GM08714 (cell line): ENCODE results near the gene ASB10.

Experiments used
- H3K4me3 ChIP-seq: fragments of 200-500 bp; sonication (Bioruptor generic); 2 replicates; pipeline ENCODE4 v1.5.1; 2014; ENCODE audit warnings: mild to moderate bottlenecking, low read length, inconsistent platforms
- ZNF274 ChIP-seq: IDR thresholded peaks from 2 replicates; pipeline ENCODE4 v1.6.1; 2012; ENCODE audit warnings: mild to moderate bottlenecking, low read depth, low read length

Gene ASB10

GRCh38 chr7:151135866-151136843 is 50.9 kb downstream of the ASB10 start:
- TF ChIP-seq ZNF274 = no peak
- no peak overlapping the region for H3K4me3 ChIP-seq

GRCh38 chr7:151135525-151135845 is 51.6 kb downstream of the ASB10 start:
- TF ChIP-seq ZNF274 = no peak
- no peak overlapping the region for H3K4me3 ChIP-seq

GRCh38 chr7:151134743-151135524 is 52.1 kb downstream of the ASB10 start:
- TF ChIP-seq ZNF274 = no peak

GRCh38 chr7:151133986-151134742 is 52.9 kb downstream of the ASB10 start:
- no peak for TF ChIP-seq ZNF274
- no peak overlapping the region for H3K4me3 ChIP-seq

More at GRCh38 chr7:151134743-151135524, 52.1 kb downstream of the ASB10 start:
- no peak overlapping the region for H3K4me3 ChIP-seq

- no peak for TF ChIP-seq ZNF274
- H3K4me3 ChIP-seq = no peak overlapping the region
Measured at GRCh38 chr7:151133266-151133985, 53.6 kb downstream of the ASB10 start.

GRCh38 chr7:151132461-151133205 is 54.4 kb downstream of the ASB10 start:
- no peak for TF ChIP-seq ZNF274
- H3K4me3 ChIP-seq = no peak overlapping the region

GRCh38 chr7:151131592-151132293 is 55.3 kb downstream of the ASB10 start:
- no peak for TF ChIP-seq ZNF274
- no peak overlapping the region for H3K4me3 ChIP-seq

- H3K4me3 ChIP-seq = no peak overlapping the region
- TF ChIP-seq ZNF274 = no peak
Measured at GRCh38 chr7:151131224-151131591, 55.8 kb downstream of the ASB10 start.

GRCh38 chr7:151130741-151131157 is 56.3 kb downstream of the ASB10 start:
- no peak overlapping the region for H3K4me3 ChIP-seq
- no peak for TF ChIP-seq ZNF274

GRCh38 chr7:151129960-151130591 is 57.0 kb downstream of the ASB10 start:
- TF ChIP-seq ZNF274 = no peak
- no peak overlapping the region for H3K4me3 ChIP-seq

- H3K4me3 ChIP-seq = no peak overlapping the region
- TF ChIP-seq ZNF274 = no peak
Measured at GRCh38 chr7:151129117-151129959, 57.7 kb downstream of the ASB10 start.
